Suprapubic skin (tissue), 4 donors: ENCODE data around the gene FAM170B. TPM values are rescaled to one million over a fixed set of nuclear protein-coding genes. Genes with fewer than 3 reads are reported as not detected.

Experiments
- DNase-seq, 2 donors: peaks; one replicate each; pipeline ENCODE4 v3.0.0-alpha.2; 2019; ENCODE audit warnings: low spot score in 2 of 2
- H3K27ac ChIP-seq: fragments of 200-600 bp; sonication (generic); one replicate; pipeline ENCODE4 v1.5.1; 2019
- H3K27me3 ChIP-seq: fragments of 200-600 bp; sonication (generic); one replicate; pipeline ENCODE4 v1.5.1; 2019
- H3K36me3 ChIP-seq: fragments of 200-600 bp; sonication (generic); one replicate; pipeline ENCODE4 v1.5.1; 2019
- H3K4me1 ChIP-seq: fragments of 200-600 bp; sonication (generic); one replicate; pipeline ENCODE4 v1.5.1; 2019
- H3K4me3 ChIP-seq: fragments of 200-600 bp; sonication (generic); one replicate; pipeline ENCODE4 v1.5.1; 2019; ENCODE audit warnings: mild to moderate bottlenecking
- H3K9me3 ChIP-seq: fragments of 200-600 bp; sonication (generic); one replicate; pipeline ENCODE4 v1.5.1; 2019
- CTCF ChIP-seq, 2 donors: fragments of 200-600 bp in 1 of 2; fragments of 450-650 bp in 1 of 2; sonication (generic) in 1 of 2; IDR thresholded peaks; one replicate each; pipeline ENCODE4 v1.5.1; 2016 to 2019; ENCODE audit warnings: antibody characterized with exemption in 2 of 2, mild to moderate bottlenecking in 1 of 2, moderate library complexity in 1 of 2
- EP300 ChIP-seq: sonication (generic); formaldehyde crosslinking; IDR thresholded peaks from one replicate; pipeline ENCODE4 v1.6.1; 2017; ENCODE audit warnings: antibody characterized with exemption
- POLR2A ChIP-seq, 2 donors: fragments of 450-650 bp; IDR thresholded peaks; one replicate each; pipeline ENCODE4 v1.6.1; 2017; ENCODE audit warnings: antibody characterized with exemption in 2 of 2, mild to moderate bottlenecking in 2 of 2, moderate library complexity in 2 of 2
- POLR2AphosphoS5 ChIP-seq, 3 donors: sonication (generic); formaldehyde crosslinking; IDR thresholded peaks; one replicate each; pipeline ENCODE4 v1.6.1; 2017; ENCODE audit warnings: antibody characterized with exemption in 3 of 3
- WGBS: methylation state at CpG from one replicate; pipeline ENCODE4 v1.1.5; 2018; 5-methylcytosine and 5-hydroxymethylcytosine counted together
- total RNA-seq, 4 donors: library from RNA; depleted of rRNA; stranded (reverse); fragments of >200 nt; gene quantifications; one replicate each; pipeline ENCODE4 v1.1.0, GENCODE V29; 2016

FAM170B gene
- total RNA-seq, 4 donors from 2014 or later: not detected

- no peak for TF ChIP-seq POLR2A (IDR thresholded peaks at IDR 0.05)
- no peak for TF ChIP-seq EP300
- no peak for TF ChIP-seq CTCF (IDR thresholded peaks at IDR 0.05)
- TF ChIP-seq POLR2AphosphoS5 (IDR thresholded peaks at IDR 0.05): no peak
- DNase-seq: no peak
- Histone ChIP-seq H3K36me3 (no peaks in the 10 kb centered on the region), H3K4me3 (no peak overlapping the region), H3K27me3 (no peaks in the 10 kb centered on the region), H3K4me1 (peaks cover 20% of the 10 kb centered on the region), H3K9me3 (peaks cover 7% of the 10 kb centered on the region), H3K27ac (no peak overlapping the region)
Measured at GRCh38 chr10:49143249-49143648, 9.4 kb upstream of the FAM170B start.

- Histone ChIP-seq H3K36me3 (no peaks in the 10 kb centered on the region), H3K4me1 (peaks cover 20% of the 10 kb centered on the region), H3K27ac (no peak overlapping the region), H3K4me3 (no peak overlapping the region), H3K9me3 (no peaks in the 10 kb centered on the region), H3K27me3 (no peaks in the 10 kb centered on the region)
- TF ChIP-seq EP300 (no peak), CTCF (IDR thresholded peaks at IDR 0.05) (no peak), POLR2A (IDR thresholded peaks at IDR 0.05) (no peak), POLR2AphosphoS5 (IDR thresholded peaks at IDR 0.05) (no peak)
- DNase-seq: no peak
- 84% methylated on average over 5 of the region's 5 CpGs for WGBS
Measured at GRCh38 chr10:49141541-49142332, 7.9 kb upstream of the FAM170B start.

- DNase-seq: no peak
- WGBS: 78% methylated on average over 5 of the region's 5 CpGs
- no peaks in the 10 kb centered on the region for H3K9me3 ChIP-seq
- no peaks in the 10 kb centered on the region for H3K36me3 ChIP-seq
- H3K4me3 ChIP-seq: no peak overlapping the region
- H3K27ac ChIP-seq: no peak overlapping the region
- TF ChIP-seq EP300 (no peak), POLR2A (IDR thresholded peaks at IDR 0.05) (no peak), CTCF (IDR thresholded peaks at IDR 0.05) (no peak), POLR2AphosphoS5 (IDR thresholded peaks at IDR 0.05) (no peak)
- peaks cover 22% of the 10 kb centered on the region for H3K4me1 ChIP-seq
- H3K27me3 ChIP-seq: no peaks in the 10 kb centered on the region
Measured at GRCh38 chr10:49140304-49141177, 6.7 kb upstream of the FAM170B start.

GRCh38 chr10:49139846-49140195 is 6.0 kb upstream of the FAM170B start:
- TF ChIP-seq POLR2AphosphoS5 (IDR thresholded peaks at IDR 0.05): no peak
- TF ChIP-seq CTCF (IDR thresholded peaks at IDR 0.05): no peak
- TF ChIP-seq EP300: no peak
- TF ChIP-seq POLR2A (IDR thresholded peaks at IDR 0.05): no peak
- 71% methylated on average over 1 of the region's 4 CpGs for WGBS
- H3K9me3 ChIP-seq: no peaks in the 10 kb centered on the region
- H3K36me3 ChIP-seq: no peaks in the 10 kb centered on the region
- H3K27me3 ChIP-seq: no peaks in the 10 kb centered on the region
- no peak for DNase-seq
- peaks cover 25% of the 10 kb centered on the region for H3K4me1 ChIP-seq
- H3K27ac ChIP-seq: peak overlapping the region; percentile 39
- no peak overlapping the region for H3K4me3 ChIP-seq
